Measurements from ENCODE around the gene SV2C. TPM values are rescaled to one million over a fixed set of nuclear protein-coding genes. Genes with fewer than 3 reads are reported as not detected.
"Not testable (repeated sequence)": the region's sequence is repeated elsewhere in the genome, so short reads cannot be mapped to it uniquely, and the experiment has no call there.

SV2C gene
- total RNA-seq, 1 experiment from 2014 or later: not detected

GRCh38 chr5:76204191-76204590 is 121.0 kb downstream of the SV2C start:
- DNase-seq (ENCODE audit: low spot score): no peak

- no peak for DNase-seq (ENCODE audit: low spot score)
Measured at GRCh38 chr5:76204713-76205112, 121.5 kb downstream of the SV2C start.

GRCh38 chr5:76207120-76207519 is 123.9 kb downstream of the SV2C start:
- no peak for DNase-seq (ENCODE audit: low spot score)

GRCh38 chr5:76209297-76209696 is 126.1 kb downstream of the SV2C start:
- no peak for DNase-seq (ENCODE audit: low spot score)

GRCh38 chr5:76210946-76211345 is 127.8 kb downstream of the SV2C start:
- no peak for DNase-seq (ENCODE audit: low spot score)

- DNase-seq (ENCODE audit: low spot score): no peak
Measured at GRCh38 chr5:76213858-76214257, 130.7 kb downstream of the SV2C start.

GRCh38 chr5:76216748-76217147 is 133.6 kb downstream of the SV2C start:
- DNase-seq (ENCODE audit: low spot score): no peak

GRCh38 chr5:76219636-76220035 is 136.5 kb downstream of the SV2C start:
- no peak for DNase-seq (ENCODE audit: low spot score)

- no peak for DNase-seq (ENCODE audit: low spot score)
Measured at GRCh38 chr5:76221311-76221710, 138.1 kb downstream of the SV2C start.

- DNase-seq (ENCODE audit: low spot score): no peak
Measured at GRCh38 chr5:76222318-76222717, 139.1 kb downstream of the SV2C start.

- DNase-seq (ENCODE audit: low spot score): no peak
Measured at GRCh38 chr5:76223696-76224095, 140.5 kb downstream of the SV2C start.

GRCh38 chr5:76224898-76225297 is 141.7 kb downstream of the SV2C start:
- DNase-seq (ENCODE audit: low spot score): no peak

- no peak for DNase-seq (ENCODE audit: low spot score)
Measured at GRCh38 chr5:76225336-76225735, 142.2 kb downstream of the SV2C start.

- no peak for DNase-seq (ENCODE audit: low spot score)
Measured at GRCh38 chr5:76229900-76230299, 146.7 kb downstream of the SV2C start.

GRCh38 chr5:76230711-76231285 is 147.6 kb downstream of the SV2C start:
- DNase-seq (ENCODE audit: low spot score): no peak

- DNase-seq (ENCODE audit: low spot score): no peak
Measured at GRCh38 chr5:76234665-76235064, 151.5 kb downstream of the SV2C start.

- no peak for DNase-seq (ENCODE audit: low spot score)
Measured at GRCh38 chr5:76236684-76237083, 153.5 kb downstream of the SV2C start.

GRCh38 chr5:76240336-76240735 is 157.2 kb downstream of the SV2C start:
- DNase-seq (ENCODE audit: low spot score): no peak

GRCh38 chr5:76242155-76242554 is 159.0 kb downstream of the SV2C start:
- DNase-seq (ENCODE audit: low spot score): not testable (repeated sequence)

- DNase-seq (ENCODE audit: low spot score): no peak
Measured at GRCh38 chr5:76245590-76245989, 162.4 kb downstream of the SV2C start.

GRCh38 chr5:76249621-76250020 is 166.4 kb downstream of the SV2C start:
- no peak for DNase-seq (ENCODE audit: low spot score)

GRCh38 chr5:76250463-76250862 is 167.3 kb downstream of the SV2C start:
- no peak for DNase-seq (ENCODE audit: low spot score)

- no peak for DNase-seq (ENCODE audit: low spot score)
Measured at GRCh38 chr5:76251656-76252055, 168.5 kb downstream of the SV2C start.

- peak; percentile 11 for DNase-seq (ENCODE audit: low spot score)
Measured at GRCh38 chr5:76252437-76252836, 169.3 kb downstream of the SV2C start.
